Stomach smooth muscle (tissue), 2 donors: ENCODE results near the gene ZNF76.

Experiments used
- H3K27ac ChIP-seq: one replicate; pipeline ENCODE4 v1.7.0; 2013; ENCODE audit warnings: mild to moderate bottlenecking, low read length, inconsistent platforms
- H3K27me3 ChIP-seq, 2 donors: one replicate each; pipeline ENCODE4 v1.7.0; 2013; ENCODE audit warnings: low read length in 2 of 2; ENCODE audit not compliant: insufficient read depth in 2 of 2, control insufficient read depth in 1 of 2
- H3K36me3 ChIP-seq, 2 donors: one replicate each; pipeline ENCODE4 v1.7.0; 2013; ENCODE audit warnings: low read length in 2 of 2; ENCODE audit not compliant: control insufficient read depth in 2 of 2, insufficient read depth in 2 of 2
- H3K4me1 ChIP-seq: one replicate; pipeline ENCODE4 v1.7.0; 2013; ENCODE audit warnings: low read length; ENCODE audit not compliant: control insufficient read depth, insufficient read depth
- H3K4me3 ChIP-seq, 2 donors: one replicate each; pipeline ENCODE4 v1.7.0; 2013; ENCODE audit warnings: low read length in 2 of 2
- H3K9ac ChIP-seq, 2 donors: one replicate each; pipeline ENCODE4 v1.7.0; 2013; ENCODE audit warnings: low read length in 2 of 2, mild to moderate bottlenecking in 1 of 2
- H3K9me3 ChIP-seq, 2 donors: one replicate each; pipeline ENCODE4 v1.7.0; 2013; ENCODE audit warnings: low read length in 2 of 2; ENCODE audit not compliant: control insufficient read depth in 2 of 2
- donor health status: healthy.
- donor health status: Pancreatic carcinoma.

The ZNF76 gene

DNA sequence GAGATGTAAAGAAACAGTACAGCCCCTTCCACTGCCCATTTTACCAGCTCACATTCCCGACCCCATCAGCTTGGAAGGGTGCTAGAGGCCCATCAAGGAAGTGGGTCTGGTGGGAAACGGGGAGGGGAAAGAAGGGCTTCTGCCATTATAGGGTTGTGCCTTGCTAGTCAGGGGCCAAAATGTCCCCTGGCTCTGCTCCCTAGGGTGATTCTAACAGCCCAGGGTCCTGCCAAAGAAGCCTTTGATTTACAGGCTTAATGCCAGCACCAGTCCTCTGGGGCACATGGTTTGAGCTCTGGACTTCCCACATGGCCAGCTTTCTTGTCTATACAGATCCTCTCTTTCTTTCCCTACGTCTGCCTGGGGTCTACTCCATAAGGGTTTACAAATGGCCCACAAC, 10.6 kb upstream of the ZNF76 start:
- H3K9me3 ChIP-seq = no peaks in the 10 kb centered on the region
- no peaks in the 10 kb centered on the region for H3K27me3 ChIP-seq
- H3K9ac ChIP-seq = no peak overlapping the region
- peaks cover 13 to 17% of the 10 kb centered on the region in 2 donors for H3K36me3 ChIP-seq
- no peak overlapping the region for H3K4me3 ChIP-seq
- H3K4me1 ChIP-seq = peaks cover 9% of the 10 kb centered on the region
- no peak overlapping the region for H3K27ac ChIP-seq

DNA sequence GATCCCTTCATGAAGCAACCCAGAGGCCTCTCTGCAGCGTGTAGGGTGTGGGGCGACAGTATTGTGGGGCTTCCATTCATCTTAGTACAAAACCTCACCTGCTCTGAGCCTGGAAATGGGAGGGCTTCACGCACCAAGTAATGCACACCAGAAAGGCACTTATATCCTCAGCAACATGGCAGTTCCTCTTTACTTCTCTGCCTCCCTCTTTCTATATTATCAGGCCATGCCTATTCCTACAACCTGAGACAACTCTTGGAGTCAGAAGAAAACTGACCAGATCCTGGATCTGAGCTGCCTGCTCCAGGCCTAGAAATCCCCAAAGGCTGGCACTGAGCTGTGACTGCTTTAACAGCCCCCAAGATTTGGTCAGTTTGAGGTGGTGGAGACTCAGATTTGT, 7.6 kb upstream of the ZNF76 start:
- Histone ChIP-seq H3K36me3 (no peaks in the 10 kb centered on the region), H3K9ac (no peak overlapping the region), H3K27ac (no peak overlapping the region), H3K4me1 (peaks cover 9% of the 10 kb centered on the region), H3K4me3 (no peak overlapping the region), H3K27me3 (no peaks in the 10 kb centered on the region), H3K9me3 (no peaks in the 10 kb centered on the region)

DNA sequence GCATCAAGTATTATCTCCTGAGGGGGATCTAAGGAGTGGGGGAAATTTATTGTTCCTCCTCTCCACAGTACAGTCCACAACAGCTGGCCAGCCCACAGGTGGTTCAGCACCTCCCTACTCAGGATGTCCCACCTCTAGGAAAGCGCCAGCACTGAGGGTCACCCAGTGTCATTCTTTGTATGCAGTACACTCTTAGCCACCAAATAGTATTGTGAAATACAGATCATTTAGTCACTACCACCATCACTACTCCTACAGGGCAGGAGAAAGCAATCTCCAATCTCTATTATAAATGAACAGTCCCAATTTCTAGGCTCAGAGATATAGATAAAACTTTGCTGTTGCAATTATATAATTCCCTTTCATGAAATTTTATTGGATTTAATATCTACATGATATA, 6.3 kb upstream of the ZNF76 start:
- Histone ChIP-seq H3K9me3 (no peaks in the 10 kb centered on the region), H3K27me3 (no peaks in the 10 kb centered on the region), H3K4me3 (no peak overlapping the region), H3K4me1 (peaks cover 14% of the 10 kb centered on the region), H3K9ac (no peak overlapping the region), H3K27ac (no peak overlapping the region), H3K36me3 (no peaks in the 10 kb centered on the region)

DNA sequence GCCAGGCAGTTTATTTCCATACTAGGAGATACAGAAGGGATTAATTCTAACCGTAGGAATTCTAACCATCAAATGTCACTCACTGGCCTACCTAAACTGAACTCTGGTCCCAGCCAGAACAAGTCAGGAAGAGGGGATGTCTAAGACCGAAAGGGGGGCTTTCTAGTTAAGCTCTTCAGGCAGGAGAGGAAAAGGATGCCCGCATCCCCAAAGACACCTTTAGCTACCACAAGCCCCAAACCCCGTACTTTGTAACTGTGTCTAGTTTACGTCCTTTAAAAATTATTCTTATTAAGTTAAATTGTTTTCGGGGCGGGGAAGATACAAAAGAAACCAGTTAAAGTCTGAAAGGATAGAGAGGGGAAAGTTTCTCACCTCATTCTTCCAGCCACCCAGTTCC, 1.2 kb upstream of the ZNF76 start:
- Histone ChIP-seq H3K9me3 (no peaks in the 10 kb centered on the region), H3K27ac (peak overlapping the region; percentile 95), H3K4me1 (peaks cover 14% of the 10 kb centered on the region), H3K36me3 (no peaks in the 10 kb centered on the region), H3K4me3 (peak overlapping the region; percentile 82 to 98), H3K27me3 (no peaks in the 10 kb centered on the region), H3K9ac (peak overlapping the region; percentile 78 to 94)

DNA sequence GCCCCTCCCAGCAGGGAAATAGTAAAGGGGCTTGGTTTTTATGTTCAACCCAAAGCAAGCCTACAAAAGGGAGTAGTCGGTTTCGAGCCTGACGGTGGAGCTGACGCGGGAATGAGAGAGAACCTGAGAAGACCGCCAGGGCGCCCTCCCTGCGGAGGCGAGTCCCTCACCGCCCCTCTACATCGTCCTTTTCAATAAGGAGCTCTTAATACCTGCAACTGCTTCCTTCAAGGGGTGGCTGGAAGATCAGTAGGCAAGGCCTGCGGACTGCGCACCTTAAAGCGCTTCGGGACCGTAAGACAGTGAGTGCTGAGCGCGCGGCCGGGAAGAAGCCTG, 709 bp upstream of the ZNF76 start:
- Histone ChIP-seq H3K9ac (peak overlapping the region; percentile 78 to 94), H3K4me3 (peak overlapping the region; percentile 82 to 98), H3K27ac (peak overlapping the region; percentile 95), H3K4me1 (peaks cover 14% of the 10 kb centered on the region), H3K27me3 (no peaks in the 10 kb centered on the region), H3K36me3 (no peaks in the 10 kb centered on the region), H3K9me3 (no peaks in the 10 kb centered on the region)

DNA sequence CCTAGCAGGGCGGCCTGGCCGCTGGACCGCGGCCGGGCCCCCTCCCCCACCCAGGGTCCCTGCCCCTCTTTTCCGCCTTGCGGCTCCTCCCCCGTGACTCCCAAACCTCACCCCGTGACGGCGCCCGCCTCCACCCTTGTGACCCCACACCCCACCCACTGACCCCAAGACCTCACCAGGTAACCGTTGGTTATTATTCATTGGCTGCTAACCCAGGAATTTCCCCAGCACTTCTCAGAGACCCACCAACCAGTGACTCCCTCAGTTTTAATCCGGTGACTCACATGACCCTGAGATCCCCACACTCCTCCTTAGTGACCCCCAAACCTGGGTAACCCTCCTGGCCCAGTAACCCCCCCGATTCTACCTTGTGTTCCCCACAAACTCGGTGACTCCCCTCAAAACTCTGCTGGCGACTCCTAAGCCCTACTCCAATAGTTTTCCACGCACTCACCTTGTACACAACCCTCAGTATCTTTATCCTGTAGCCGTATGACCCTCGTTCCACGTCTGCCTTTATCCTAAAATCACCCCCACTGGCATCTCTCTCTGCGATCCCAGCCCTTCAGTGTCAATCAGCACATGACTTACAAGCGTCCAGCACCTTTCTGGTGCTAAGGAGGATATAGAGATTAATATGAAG, 534 bp downstream of the ZNF76 start:
- no peaks in the 10 kb centered on the region for H3K27me3 ChIP-seq
- peak overlapping the region; percentile 95 for H3K27ac ChIP-seq
- H3K4me1 ChIP-seq = peaks cover 14% of the 10 kb centered on the region
- no peaks in the 10 kb centered on the region for H3K9me3 ChIP-seq
- H3K4me3 ChIP-seq = peak overlapping the region; percentile 82 to 98
- peak overlapping the region; percentile 78 to 94 for H3K9ac ChIP-seq
- no peaks in the 10 kb centered on the region for H3K36me3 ChIP-seq

DNA sequence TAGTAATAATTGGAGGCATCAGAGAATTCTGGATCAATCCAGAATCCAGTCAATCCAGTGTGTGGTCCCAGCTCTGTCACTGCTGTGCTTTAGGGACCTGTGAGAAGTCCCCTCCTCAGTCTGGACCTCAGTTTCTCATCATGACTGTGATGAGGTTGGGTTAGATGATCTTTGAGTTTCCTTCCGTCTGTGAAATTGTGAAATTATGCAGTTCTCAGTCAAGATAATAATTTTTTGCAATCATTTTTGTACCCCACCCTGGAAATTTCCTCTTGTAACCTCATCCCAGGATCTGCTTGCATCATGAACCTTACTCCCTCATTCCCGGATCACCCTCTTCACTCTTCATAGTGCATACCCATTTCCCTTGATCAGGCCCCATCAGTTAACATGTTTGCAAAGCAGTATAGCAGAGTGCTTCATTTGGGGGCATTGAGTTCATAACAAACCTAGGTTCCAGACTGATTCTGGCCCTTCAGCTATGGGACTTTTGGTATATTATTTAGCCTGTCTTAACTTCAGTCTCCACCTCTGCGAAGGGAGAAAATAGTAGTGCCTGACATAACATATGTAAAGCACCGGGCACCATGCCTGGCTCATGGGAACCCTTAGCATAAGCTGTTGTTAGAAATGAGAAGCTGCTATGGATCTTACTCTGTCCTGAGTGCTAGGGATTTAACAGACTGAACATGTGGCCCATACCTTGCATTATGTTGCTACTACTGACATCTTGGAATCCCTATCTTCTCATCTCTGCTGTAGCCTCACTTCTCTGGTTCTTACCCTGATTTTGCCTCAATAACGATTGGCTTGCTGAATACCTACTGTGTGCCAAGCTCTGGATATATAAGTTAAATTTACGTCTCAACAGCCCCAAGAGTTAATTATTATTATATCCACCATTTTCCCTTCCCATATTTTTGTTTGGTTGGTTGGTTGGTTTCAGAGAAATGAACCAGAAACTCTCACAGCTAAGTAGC, 1.3 kb downstream of the ZNF76 start:
- Histone ChIP-seq H3K4me1 (peaks cover 14% of the 10 kb centered on the region), H3K9me3 (no peaks in the 10 kb centered on the region), H3K9ac (peak overlapping the region; percentile 78 to 94), H3K36me3 (no peaks in the 10 kb centered on the region), H3K4me3 (peak overlapping the region; percentile 82 to 98), H3K27ac (peak overlapping the region; percentile 95), H3K27me3 (no peaks in the 10 kb centered on the region)

DNA sequence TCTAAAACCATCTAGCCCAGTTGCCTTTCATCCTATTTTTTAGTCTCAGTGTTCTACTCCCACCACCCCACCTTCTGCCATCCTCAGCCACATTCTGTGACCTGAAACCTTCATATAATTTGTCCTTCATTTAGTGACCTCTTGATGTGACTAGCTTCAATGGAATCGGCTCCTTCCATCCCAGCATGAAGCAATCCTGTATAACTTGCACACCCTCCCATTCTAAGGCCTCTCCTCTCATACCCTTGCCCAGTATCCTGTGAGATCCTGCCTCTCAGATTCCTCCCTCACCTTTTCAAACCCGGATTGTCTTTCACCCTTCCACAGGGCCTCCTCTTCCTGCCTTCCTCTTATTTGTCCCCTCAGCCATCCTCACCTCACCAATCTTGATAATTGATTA, 3.1 kb downstream of the ZNF76 start:
- no peak overlapping the region for H3K27ac ChIP-seq
- no peak overlapping the region for H3K4me3 ChIP-seq
- peaks cover 18% of the 10 kb centered on the region for H3K4me1 ChIP-seq
- no peaks in the 10 kb centered on the region for H3K9me3 ChIP-seq
- no peak overlapping the region for H3K9ac ChIP-seq
- H3K27me3 ChIP-seq = no peaks in the 10 kb centered on the region
- H3K36me3 ChIP-seq = peaks cover 0 to under 1% of the 10 kb centered on the region in 2 donors

DNA sequence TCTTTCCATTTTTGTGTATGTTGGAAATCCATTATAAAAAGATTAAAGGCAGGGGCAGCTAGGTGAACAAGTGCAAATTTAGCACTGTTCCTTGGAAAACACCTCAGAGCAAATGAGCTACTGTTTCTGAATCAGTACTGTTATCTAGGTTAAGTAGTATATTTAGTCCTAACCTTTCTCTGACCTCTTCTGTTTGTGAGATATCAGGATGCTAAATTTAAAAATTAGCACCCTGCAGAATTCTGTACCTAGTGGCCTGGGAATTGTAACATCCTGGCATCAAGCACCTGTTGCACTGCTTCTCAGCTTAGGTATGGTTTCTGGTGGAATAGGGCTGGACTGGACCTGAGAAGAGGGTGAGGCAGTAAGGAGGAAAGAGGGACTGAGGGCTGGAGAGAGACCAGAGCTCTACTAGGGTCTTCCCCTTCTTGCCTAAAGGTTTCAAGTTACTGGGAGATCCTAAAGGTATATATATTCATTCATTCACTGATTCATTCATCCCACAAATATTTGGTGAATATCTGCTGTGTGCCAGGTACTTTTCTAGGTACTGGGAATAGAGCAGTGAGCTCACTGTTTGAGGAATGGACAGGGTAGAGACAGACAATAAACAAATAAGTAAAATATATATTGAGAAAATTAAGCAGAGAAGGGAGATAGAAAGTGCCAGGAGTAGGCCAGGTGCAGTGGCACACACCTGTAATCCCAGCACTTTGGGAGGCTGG, 5.2 kb downstream of the ZNF76 start:
- H3K9me3 ChIP-seq = no peaks in the 10 kb centered on the region
- H3K9ac ChIP-seq = no peak overlapping the region
- peaks cover 0 to 2% of the 10 kb centered on the region in 2 donors for H3K36me3 ChIP-seq
- H3K27ac ChIP-seq = no peak overlapping the region
- H3K27me3 ChIP-seq = no peaks in the 10 kb centered on the region
- H3K4me3 ChIP-seq = no peak overlapping the region
- H3K4me1 ChIP-seq = peaks cover 10% of the 10 kb centered on the region

DNA sequence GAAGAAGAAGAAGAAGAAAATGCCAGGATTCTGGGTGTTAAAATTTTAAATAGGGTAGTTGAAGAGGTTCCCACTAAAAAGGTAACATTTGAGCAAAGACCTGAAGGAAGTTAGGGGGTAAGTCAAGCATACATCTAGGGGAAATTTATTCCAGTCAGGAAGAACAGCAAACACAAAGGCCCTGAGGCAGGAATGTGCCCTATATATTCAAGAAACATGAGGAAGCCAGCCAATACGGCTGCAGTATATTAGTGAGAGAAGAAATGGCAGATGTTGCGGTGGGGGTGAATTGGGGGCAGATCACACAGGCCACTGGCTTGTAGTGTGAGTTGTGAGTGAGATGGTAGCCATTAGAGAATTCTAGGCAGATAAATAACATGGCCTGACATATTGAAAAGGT, 6.0 kb downstream of the ZNF76 start:
- H3K9ac ChIP-seq = no peak overlapping the region
- no peaks in the 10 kb centered on the region for H3K9me3 ChIP-seq
- H3K27me3 ChIP-seq = no peaks in the 10 kb centered on the region
- H3K4me1 ChIP-seq = peaks cover 4% of the 10 kb centered on the region
- peaks cover 0 to 2% of the 10 kb centered on the region in 2 donors for H3K36me3 ChIP-seq
- no peak overlapping the region for H3K27ac ChIP-seq
- H3K4me3 ChIP-seq = no peak overlapping the region
